Measurements from ENCODE around the gene ATG4C.
"Not testable (repeated sequence)": the region's sequence is repeated elsewhere in the genome, so short reads cannot be mapped to it uniquely, and the experiment has no call there.

ATG4C gene

GRCh38 chr1:62762027-62762426, 21.9 kb upstream of the ATG4C start:
- not testable (repeated sequence) for H3K4me3 Mint-ChIP-seq; H3K36me3 Mint-ChIP-seq (ENCODE audit: low read depth); H3K4me1 Mint-ChIP-seq (ENCODE audit: low read depth); H3K27me3 Mint-ChIP-seq; H3K9me3 Mint-ChIP-seq; DNase-seq; H3K27ac Mint-ChIP-seq

- H3K4me1 Mint-ChIP-seq (ENCODE audit: low read depth) = no peaks in the 10 kb centered on the region
- H3K27ac Mint-ChIP-seq = no peak overlapping the region
- no peak for DNase-seq
- H3K4me3 Mint-ChIP-seq = no peak overlapping the region
- peaks cover 7% of the 10 kb centered on the region for H3K27me3 Mint-ChIP-seq
- no peaks in the 10 kb centered on the region for H3K9me3 Mint-ChIP-seq
- no peaks in the 10 kb centered on the region for H3K36me3 Mint-ChIP-seq (ENCODE audit: low read depth)
These were observed 18.0 kb upstream of the ATG4C start for GRCh38 chr1:62765981-62766380.

GRCh38 chr1:62768551-62768950, 15.4 kb upstream of the ATG4C start:
- H3K4me3 Mint-ChIP-seq; H3K4me1 Mint-ChIP-seq (ENCODE audit: low read depth); DNase-seq; H3K27ac Mint-ChIP-seq; H3K9me3 Mint-ChIP-seq; H3K27me3 Mint-ChIP-seq; H3K36me3 Mint-ChIP-seq (ENCODE audit: low read depth): not testable (repeated sequence)

GRCh38 chr1:62772607-62773295, 11.2 kb upstream of the ATG4C start:
- Mint-ChIP-seq H3K4me3 (no peak overlapping the region), H3K4me1 (ENCODE audit: low read depth) (no peaks in the 10 kb centered on the region), H3K36me3 (ENCODE audit: low read depth) (no peaks in the 10 kb centered on the region), H3K27ac (no peak overlapping the region), H3K27me3 (peaks cover 3% of the 10 kb centered on the region), H3K9me3 (peaks cover 7% of the 10 kb centered on the region)
- DNase-seq = no peak

GRCh38 chr1:62774006-62774405, 9.9 kb upstream of the ATG4C start:
- Mint-ChIP-seq H3K27ac (no peak overlapping the region), H3K4me3 (no peak overlapping the region), H3K4me1 (ENCODE audit: low read depth) (no peaks in the 10 kb centered on the region), H3K27me3 (peaks cover 6% of the 10 kb centered on the region), H3K9me3 (peaks cover 7% of the 10 kb centered on the region), H3K36me3 (ENCODE audit: low read depth) (no peaks in the 10 kb centered on the region)
- no peak for DNase-seq

GRCh38 chr1:62774971-62775595, 8.8 kb upstream of the ATG4C start:
- Mint-ChIP-seq H3K27me3 (peaks cover 10% of the 10 kb centered on the region), H3K4me3 (no peak overlapping the region), H3K36me3 (ENCODE audit: low read depth) (no peaks in the 10 kb centered on the region), H3K9me3 (peaks cover 7% of the 10 kb centered on the region), H3K27ac (no peak overlapping the region), H3K4me1 (ENCODE audit: low read depth) (no peaks in the 10 kb centered on the region)
- DNase-seq = no peak

- H3K36me3 Mint-ChIP-seq (ENCODE audit: low read depth) = no peaks in the 10 kb centered on the region
- H3K27ac Mint-ChIP-seq = no peak overlapping the region
- peaks cover 21% of the 10 kb centered on the region for H3K27me3 Mint-ChIP-seq
- H3K9me3 Mint-ChIP-seq = peaks cover 2% of the 10 kb centered on the region
- H3K4me1 Mint-ChIP-seq (ENCODE audit: low read depth) = no peaks in the 10 kb centered on the region
- H3K4me3 Mint-ChIP-seq = no peak overlapping the region
- DNase-seq = no peak
These were observed 5.7 kb upstream of the ATG4C start for GRCh38 chr1:62778208-62778607.

GRCh38 chr1:62781841-62782543, 1.9 kb upstream of the ATG4C start:
- Mint-ChIP-seq H3K27me3 (peaks cover 21% of the 10 kb centered on the region), H3K36me3 (ENCODE audit: low read depth) (no peaks in the 10 kb centered on the region), H3K9me3 (no peaks in the 10 kb centered on the region), H3K27ac (no peak overlapping the region), H3K4me1 (ENCODE audit: low read depth) (peaks cover 11% of the 10 kb centered on the region), H3K4me3 (no peak overlapping the region)
- no peak for DNase-seq

- peaks cover 18% of the 10 kb centered on the region for H3K27me3 Mint-ChIP-seq
- H3K27ac Mint-ChIP-seq; H3K4me3 Mint-ChIP-seq; H3K36me3 Mint-ChIP-seq (ENCODE audit: low read depth); DNase-seq; H3K9me3 Mint-ChIP-seq: not testable (repeated sequence)
- H3K4me1 Mint-ChIP-seq (ENCODE audit: low read depth) = peaks cover 12% of the 10 kb centered on the region
These were observed 1.3 kb upstream of the ATG4C start for GRCh38 chr1:62782544-62783212.

- Mint-ChIP-seq H3K27ac (no peak overlapping the region), H3K4me3 (no peak overlapping the region), H3K27me3 (peaks cover 11% of the 10 kb centered on the region), H3K9me3 (no peaks in the 10 kb centered on the region), H3K36me3 (ENCODE audit: low read depth) (peaks cover 4% of the 10 kb centered on the region), H3K4me1 (ENCODE audit: low read depth) (peaks cover 23% of the 10 kb centered on the region)
- no peak for DNase-seq
These were observed 805 bp downstream of the ATG4C start for GRCh38 chr1:62784509-62785365.

- H3K4me1 Mint-ChIP-seq (ENCODE audit: low read depth) = peaks cover 25% of the 10 kb centered on the region
- no peaks in the 10 kb centered on the region for H3K9me3 Mint-ChIP-seq
- H3K27me3 Mint-ChIP-seq = no peaks in the 10 kb centered on the region
- no peak overlapping the region for H3K4me3 Mint-ChIP-seq
- H3K36me3 Mint-ChIP-seq (ENCODE audit: low read depth) = peaks cover 8% of the 10 kb centered on the region
- H3K27ac Mint-ChIP-seq = no peak overlapping the region
- no peak for DNase-seq
These were observed 6.8 kb downstream of the ATG4C start for GRCh38 chr1:62790716-62791115.

GRCh38 chr1:62794053-62794452, 10.1 kb downstream of the ATG4C start:
- Mint-ChIP-seq H3K4me1 (ENCODE audit: low read depth) (peaks cover 5% of the 10 kb centered on the region), H3K27me3 (no peaks in the 10 kb centered on the region), H3K36me3 (ENCODE audit: low read depth) (peaks cover 7% of the 10 kb centered on the region), H3K4me3 (no peak overlapping the region), H3K27ac (no peak overlapping the region), H3K9me3 (no peaks in the 10 kb centered on the region)
- DNase-seq = no peak

- Mint-ChIP-seq H3K27me3 (no peaks in the 10 kb centered on the region), H3K9me3 (no peaks in the 10 kb centered on the region), H3K4me1 (ENCODE audit: low read depth) (peaks cover 12% of the 10 kb centered on the region), H3K36me3 (ENCODE audit: low read depth) (peaks cover 4% of the 10 kb centered on the region), H3K4me3 (no peak overlapping the region), H3K27ac (no peak overlapping the region)
- DNase-seq = no peak
These were observed 12.3 kb downstream of the ATG4C start for GRCh38 chr1:62796221-62796620.

- Mint-ChIP-seq H3K4me1 (ENCODE audit: low read depth) (peaks cover 14% of the 10 kb centered on the region), H3K9me3 (no peaks in the 10 kb centered on the region), H3K36me3 (ENCODE audit: low read depth) (peaks cover 14% of the 10 kb centered on the region), H3K4me3 (no peak overlapping the region), H3K27ac (no peak overlapping the region), H3K27me3 (no peaks in the 10 kb centered on the region)
- DNase-seq = no peak
These were observed 15.8 kb downstream of the ATG4C start for GRCh38 chr1:62799688-62800087.

Measured in activated T-cell treated with anti-CD3 and anti-CD28 coated beads, Interleukin-2, amount 50 U/mL, for 24 hours (primary cell).